Fibroblast of villous mesenchyme (primary cell): Measurements from ENCODE around the gene EXOC4. TPM values are rescaled to one million over a fixed set of nuclear protein-coding genes. Genes with fewer than 3 reads are reported as not detected.
"Not testable (repeated sequence)": the region's sequence is repeated elsewhere in the genome, so short reads cannot be mapped to it uniquely, and the experiment has no call there.

Source experiments
- DNase-seq: peaks from one replicate; pipeline ENCODE4 v3.0.0-alpha.2; 2010; ENCODE audit warnings: low read depth
- H3K4me3 ChIP-seq: 2 replicates; pipeline ENCODE4 v1.5.1; 2011; ENCODE audit warnings: low read depth, mild to moderate bottlenecking, low read length
- CTCF ChIP-seq: IDR thresholded peaks from 2 replicates; pipeline ENCODE4 v1.5.1; 2012; ENCODE audit warnings: low read depth, mild to moderate bottlenecking, low read length; ENCODE audit not compliant: insufficient read depth
- total RNA-seq: library from RNA; depleted of rRNA; stranded (reverse); fragments of >200 nt; gene quantifications from 2 replicates; pipeline ENCODE4 v1.2.3, GENCODE V29; 2012

The EXOC4 gene
- total RNA-seq, 1 donor, result 106 TPM

- no peak for TF ChIP-seq CTCF
- no peak for DNase-seq
- H3K4me3 ChIP-seq, result no peak overlapping the region
Observed at GRCh38 chr7:133771788-133772419, 519.0 kb downstream of the EXOC4 start.

- no peak for TF ChIP-seq CTCF
- no peak overlapping the region for H3K4me3 ChIP-seq
Observed at GRCh38 chr7:133773601-133774000, 520.7 kb downstream of the EXOC4 start.

GRCh38 chr7:133775201-133775600 lies 522.3 kb downstream of the EXOC4 start:
- no peak for DNase-seq
- no peak overlapping the region for H3K4me3 ChIP-seq
- TF ChIP-seq CTCF, result no peak

More at GRCh38 chr7:133773601-133774000, 520.7 kb downstream of the EXOC4 start:
- no peak for DNase-seq

GRCh38 chr7:133776266-133776665 lies 523.4 kb downstream of the EXOC4 start:
- H3K4me3 ChIP-seq, result no peak overlapping the region
- no peak for TF ChIP-seq CTCF
- no peak for DNase-seq

GRCh38 chr7:133777701-133778100 lies 524.8 kb downstream of the EXOC4 start:
- no peak for TF ChIP-seq CTCF
- H3K4me3 ChIP-seq, result no peak overlapping the region

GRCh38 chr7:133778472-133778871 lies 525.6 kb downstream of the EXOC4 start:
- TF ChIP-seq CTCF, result no peak
- H3K4me3 ChIP-seq, result no peak overlapping the region
- no peak for DNase-seq

More at GRCh38 chr7:133777701-133778100, 524.8 kb downstream of the EXOC4 start:
- no peak for DNase-seq

GRCh38 chr7:133779538-133779937 lies 526.7 kb downstream of the EXOC4 start:
- not testable (repeated sequence) for DNase-seq, H3K4me3 ChIP-seq
